Measurements from ENCODE around the gene GPC5. TPM values are rescaled to one million over a fixed set of nuclear protein-coding genes. Genes with fewer than 3 reads are reported as not detected.

The GPC5 gene
- total and polyA plus RNA-seq, 3 donors from 2014 or later: 11.5 to 81.8 (median 52.1) TPM

GRCh38 chr13:92460479-92460878 is 1062.1 kb downstream of the GPC5 start:
- no peak for DNase-seq
- H3K27me3 ChIP-seq: no peaks in the 10 kb centered on the region
- intact Hi-C loops (cut with DNase I; ENCODE audit: low total_unique reads): no loop called here

GRCh38 chr13:92461402-92461801 is 1063.0 kb downstream of the GPC5 start:
- intact Hi-C loops (cut with DNase I; ENCODE audit: low total_unique reads): no loop called here
- no peaks in the 10 kb centered on the region for H3K27me3 ChIP-seq
- no peak overlapping the region for H3K27ac ChIP-seq
- 80 to 93% methylated on average over 3 of the region's 3 CpGs for WGBS, 2 donors
- H3K36me3 ChIP-seq (ENCODE audit: low read depth, missing control alignments): no peaks in the 10 kb centered on the region
- H3K4me1 ChIP-seq: no peaks in the 10 kb centered on the region
- DNase-seq: no peak
- H3K9me3 ChIP-seq: no peaks in the 10 kb centered on the region
- no peak overlapping the region for H3K4me3 ChIP-seq
- TF ChIP-seq POLR2A (IDR thresholded peaks at IDR 0.05) (no peak), CTCF (IDR thresholded peaks at IDR 0.05) (no peak)

More at GRCh38 chr13:92460479-92460878, 1062.1 kb downstream of the GPC5 start:
- TF ChIP-seq POLR2A (IDR thresholded peaks at IDR 0.05) (no peak), CTCF (IDR thresholded peaks at IDR 0.05) (no peak)
- no peaks in the 10 kb centered on the region for H3K36me3 ChIP-seq (ENCODE audit: low read depth, missing control alignments)
- H3K9me3 ChIP-seq: no peaks in the 10 kb centered on the region
- H3K4me1 ChIP-seq: no peaks in the 10 kb centered on the region
- no peak overlapping the region for H3K27ac ChIP-seq
- no peak overlapping the region for H3K4me3 ChIP-seq

DNA sequence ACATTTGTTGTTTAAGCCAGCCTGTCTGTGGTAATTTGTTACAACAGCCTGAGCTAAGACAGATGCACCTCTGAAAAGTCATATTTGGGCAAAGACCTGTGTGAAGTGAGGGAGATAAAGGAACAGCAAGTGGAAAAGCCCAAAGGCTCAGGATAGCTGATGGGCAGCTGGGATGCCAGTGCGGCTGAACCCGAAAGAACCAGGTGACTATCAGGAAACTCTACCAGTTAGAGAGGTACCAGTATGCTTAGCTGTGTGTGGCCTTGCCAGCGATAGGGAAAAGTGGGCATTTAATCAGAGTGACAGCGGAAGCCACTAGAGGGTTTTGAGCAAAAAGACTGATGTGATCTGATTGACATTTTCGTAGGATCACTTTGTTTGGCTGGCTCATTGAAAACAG is 1063.4 kb downstream of the GPC5 start:
- no peak for DNase-seq
- H3K27me3 ChIP-seq: no peaks in the 10 kb centered on the region
- no peaks in the 10 kb centered on the region for H3K36me3 ChIP-seq (ENCODE audit: low read depth, missing control alignments)
- intact Hi-C loops (cut with DNase I; ENCODE audit: low total_unique reads): no loop called here
- H3K4me1 ChIP-seq: no peaks in the 10 kb centered on the region
- no peak overlapping the region for H3K4me3 ChIP-seq
- TF ChIP-seq CTCF (IDR thresholded peaks at IDR 0.05) (no peak), POLR2A (IDR thresholded peaks at IDR 0.05) (no peak)
- no peak overlapping the region for H3K27ac ChIP-seq
- no peaks in the 10 kb centered on the region for H3K9me3 ChIP-seq
- WGBS, 2 donors: 91 to 96% methylated on average over 5 of the region's 5 CpGs

- H3K36me3 ChIP-seq (ENCODE audit: low read depth, missing control alignments): no peaks in the 10 kb centered on the region
- intact Hi-C loops (cut with DNase I; ENCODE audit: low total_unique reads): no loop called here
- no peak overlapping the region for H3K4me3 ChIP-seq
- TF ChIP-seq CTCF (IDR thresholded peaks at IDR 0.05): no peak
- no peaks in the 10 kb centered on the region for H3K4me1 ChIP-seq
- DNase-seq: no peak
- no peaks in the 10 kb centered on the region for H3K27me3 ChIP-seq
- H3K9me3 ChIP-seq: no peaks in the 10 kb centered on the region
- H3K27ac ChIP-seq: no peak overlapping the region
- WGBS, 2 donors: 40 to 55% methylated on average over 7 of the region's 7 CpGs
Observed at GRCh38 chr13:92463134-92463533, 1064.7 kb downstream of the GPC5 start.

DNA sequence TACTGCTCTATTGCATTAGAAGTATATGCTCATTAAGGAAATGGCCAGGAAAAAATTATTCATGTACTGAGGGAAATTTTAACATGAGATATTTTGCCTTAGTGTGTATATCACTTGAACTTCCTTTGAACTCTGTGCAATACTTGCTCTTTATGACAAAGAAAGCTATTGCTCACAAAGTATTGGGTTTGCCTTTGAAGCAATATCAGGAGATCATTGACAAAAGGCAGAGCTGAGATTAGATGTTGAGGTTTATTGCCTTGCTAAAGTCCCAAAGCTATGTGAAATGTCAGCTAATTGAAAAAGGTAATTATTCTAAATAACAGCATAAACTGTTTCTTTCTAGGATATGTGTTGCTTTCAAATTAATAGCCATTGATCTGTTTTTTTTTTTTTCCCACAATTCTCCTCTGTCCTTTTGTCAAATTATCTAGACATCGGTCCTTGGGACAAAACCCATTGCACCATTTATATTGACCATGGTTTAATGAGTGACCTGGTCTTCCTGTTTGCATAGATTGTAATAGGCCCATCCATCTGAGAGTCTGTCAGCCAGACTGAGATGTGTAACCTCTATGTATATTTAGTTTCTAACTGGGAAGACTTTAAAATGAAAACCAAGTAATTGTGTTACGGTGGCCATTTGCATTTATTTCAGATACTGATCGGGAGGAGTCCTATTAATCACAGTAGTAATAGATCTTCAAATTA is 1075.5 kb downstream of the GPC5 start:
- intact Hi-C loops (cut with DNase I; ENCODE audit: low total_unique reads): no loop called here
- H3K4me1 ChIP-seq: no peaks in the 10 kb centered on the region
- H3K36me3 ChIP-seq (ENCODE audit: low read depth, missing control alignments): no peaks in the 10 kb centered on the region
- H3K9me3 ChIP-seq: no peaks in the 10 kb centered on the region
- no peak overlapping the region for H3K27ac ChIP-seq
- no peak for DNase-seq
- WGBS, 2 donors: 87 to 90% methylated on average over 3 of the region's 3 CpGs
- no peaks in the 10 kb centered on the region for H3K27me3 ChIP-seq
- TF ChIP-seq CTCF (IDR thresholded peaks at IDR 0.05): no peak
- TF ChIP-seq POLR2A (IDR thresholded peaks at IDR 0.05): no peak
- H3K4me3 ChIP-seq: no peak overlapping the region

All from testis (tissue), 3 donors.